Neural progenitor cell (in vitro differentiated cells): Measurements from ENCODE around the gene AMFR.

ENCODE experiments used
- EZH2 ChIP-seq: fragments of 200-600 bp; sonication (generic); IDR thresholded peaks from 2 replicates; pipeline ENCODE4 v1.6.1; 2017; ENCODE audit warnings: antibody characterized with exemption, mild to moderate bottlenecking, moderate library complexity
- TF ChIP-seq, protein P1 (sequence below): fragments of 200-600 bp; sonication (generic); IDR thresholded peaks from 2 replicates; pipeline ENCODE4 v1.5.1; 2017; ENCODE audit warnings: antibody characterized with exemption, mild to moderate bottlenecking

DNA sequence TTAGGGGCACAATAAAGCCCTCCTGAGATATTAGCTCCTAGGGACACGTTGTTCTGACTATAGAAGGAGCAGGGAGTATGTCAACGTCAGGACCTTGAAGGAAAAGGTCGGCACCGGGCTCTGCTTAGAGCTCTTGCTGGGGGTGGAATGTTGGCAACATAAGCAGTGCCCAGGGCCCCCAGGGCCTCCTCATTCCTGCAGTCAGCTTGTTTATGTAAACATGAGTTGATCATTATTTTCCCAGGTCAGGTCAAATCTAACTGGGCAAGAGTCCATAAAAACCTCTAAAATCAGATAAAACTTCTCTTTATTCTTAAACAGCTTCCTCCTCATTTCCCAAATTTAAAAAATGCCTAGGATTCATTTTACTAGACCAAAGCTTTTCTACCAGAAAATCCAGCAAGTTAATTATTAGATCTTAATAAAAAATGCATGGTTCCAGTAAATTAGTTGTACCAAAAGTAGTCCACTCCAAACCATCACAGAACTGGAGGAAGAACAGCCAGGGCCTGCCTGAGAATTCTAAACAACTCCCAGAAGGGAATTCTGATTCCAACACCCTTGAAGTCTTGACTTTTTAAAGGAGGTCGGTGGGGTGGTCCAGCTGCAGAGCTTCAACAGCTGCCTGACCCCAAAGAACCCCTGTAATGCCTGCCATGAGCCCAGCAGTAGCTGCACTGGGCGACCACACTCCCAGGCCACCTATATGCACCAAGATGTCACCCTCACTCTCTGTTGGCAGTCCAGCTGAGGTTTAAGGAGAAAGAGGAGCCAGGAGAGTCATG, 54.3 kb downstream of the AMFR start:
- TF ChIP-seq, protein P1, sequence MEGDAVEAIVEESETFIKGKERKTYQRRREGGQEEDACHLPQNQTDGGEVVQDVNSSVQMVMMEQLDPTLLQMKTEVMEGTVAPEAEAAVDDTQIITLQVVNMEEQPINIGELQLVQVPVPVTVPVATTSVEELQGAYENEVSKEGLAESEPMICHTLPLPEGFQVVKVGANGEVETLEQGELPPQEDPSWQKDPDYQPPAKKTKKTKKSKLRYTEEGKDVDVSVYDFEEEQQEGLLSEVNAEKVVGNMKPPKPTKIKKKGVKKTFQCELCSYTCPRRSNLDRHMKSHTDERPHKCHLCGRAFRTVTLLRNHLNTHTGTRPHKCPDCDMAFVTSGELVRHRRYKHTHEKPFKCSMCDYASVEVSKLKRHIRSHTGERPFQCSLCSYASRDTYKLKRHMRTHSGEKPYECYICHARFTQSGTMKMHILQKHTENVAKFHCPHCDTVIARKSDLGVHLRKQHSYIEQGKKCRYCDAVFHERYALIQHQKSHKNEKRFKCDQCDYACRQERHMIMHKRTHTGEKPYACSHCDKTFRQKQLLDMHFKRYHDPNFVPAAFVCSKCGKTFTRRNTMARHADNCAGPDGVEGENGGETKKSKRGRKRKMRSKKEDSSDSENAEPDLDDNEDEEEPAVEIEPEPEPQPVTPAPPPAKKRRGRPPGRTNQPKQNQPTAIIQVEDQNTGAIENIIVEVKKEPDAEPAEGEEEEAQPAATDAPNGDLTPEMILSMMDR, result no peak
- TF ChIP-seq EZH2, result no peak
